Ovary (tissue), 3 donors: Measurements from ENCODE around the gene FBXW5.

Experiments used
- POLR2A ChIP-seq: fragments of 450-650 bp; IDR thresholded peaks from one replicate; pipeline ENCODE4 v1.6.1; 2017; ENCODE audit warnings: antibody characterized with exemption, mild to moderate bottlenecking, moderate library complexity
- TF ChIP-seq, protein P1 (sequence below), 3 donors: fragments of 450-650 bp in 2 of 3; fragments of 200-600 bp in 1 of 3; IDR thresholded peaks; one replicate each; pipeline versions ENCODE4 v1.5.1 to v1.8.0; 2016 to 2022; ENCODE audit warnings: antibody characterized with exemption in 3 of 3, mild to moderate bottlenecking in 1 of 3
- donor health status: DM: no; HTN: no; CAD: no.

- TF ChIP-seq, protein P1, sequence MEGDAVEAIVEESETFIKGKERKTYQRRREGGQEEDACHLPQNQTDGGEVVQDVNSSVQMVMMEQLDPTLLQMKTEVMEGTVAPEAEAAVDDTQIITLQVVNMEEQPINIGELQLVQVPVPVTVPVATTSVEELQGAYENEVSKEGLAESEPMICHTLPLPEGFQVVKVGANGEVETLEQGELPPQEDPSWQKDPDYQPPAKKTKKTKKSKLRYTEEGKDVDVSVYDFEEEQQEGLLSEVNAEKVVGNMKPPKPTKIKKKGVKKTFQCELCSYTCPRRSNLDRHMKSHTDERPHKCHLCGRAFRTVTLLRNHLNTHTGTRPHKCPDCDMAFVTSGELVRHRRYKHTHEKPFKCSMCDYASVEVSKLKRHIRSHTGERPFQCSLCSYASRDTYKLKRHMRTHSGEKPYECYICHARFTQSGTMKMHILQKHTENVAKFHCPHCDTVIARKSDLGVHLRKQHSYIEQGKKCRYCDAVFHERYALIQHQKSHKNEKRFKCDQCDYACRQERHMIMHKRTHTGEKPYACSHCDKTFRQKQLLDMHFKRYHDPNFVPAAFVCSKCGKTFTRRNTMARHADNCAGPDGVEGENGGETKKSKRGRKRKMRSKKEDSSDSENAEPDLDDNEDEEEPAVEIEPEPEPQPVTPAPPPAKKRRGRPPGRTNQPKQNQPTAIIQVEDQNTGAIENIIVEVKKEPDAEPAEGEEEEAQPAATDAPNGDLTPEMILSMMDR (IDR thresholded peaks at IDR 0.05) = no peak
- TF ChIP-seq POLR2A = no peak
Measured at GRCh38 chr9:136962163-136962562, 17.6 kb upstream of the FBXW5 start.
